Activated B cell treated with CpG ODN at 0.5 μM for 24 hours (primary cell): ENCODE measurements around the gene TNK1. TPM values are rescaled to one million over a fixed set of nuclear protein-coding genes. Genes with fewer than 3 reads are reported as not detected.

Experiments used
- ATAC-seq: fragments of 200-7000 bp; cut with Tn5 transposase; one replicate; pipeline ENCODE4 v1.10.0; 2021; ENCODE audit warnings: low read depth, mild to moderate bottlenecking, moderate library complexity
- CTCF ChIA-PET: fragments of 350-600 bp; sonication (Branson Sonifier 250); formaldehyde crosslinking; loops from one replicate; lab custom pipeline; 2021; ENCODE audit warnings: antibody characterized with exemption; lab: Charles Lee
- POLR2A ChIA-PET: fragments of 350-600 bp; sonication (Branson Sonifier 250); formaldehyde crosslinking; loops from one replicate; lab custom pipeline; 2021; ENCODE audit warnings: antibody characterized with exemption; lab: Charles Lee
- DNase-seq: peaks from one replicate; pipeline ENCODE4 v3.0.0; 2022
- H3K27ac Mint-ChIP-seq: one replicate; pipeline ENCODE4 v1.8.0; 2020; ENCODE audit warnings: mixed read lengths
- H3K27me3 Mint-ChIP-seq: one replicate; pipeline ENCODE4 v1.8.0; 2021; ENCODE audit warnings: mixed read lengths
- H3K36me3 Mint-ChIP-seq: one replicate; pipeline ENCODE4 v1.8.0; 2021; ENCODE audit warnings: low read depth, mixed read lengths
- H3K4me1 Mint-ChIP-seq: one replicate; pipeline ENCODE4 v1.8.0; 2021; ENCODE audit warnings: mixed read lengths
- H3K4me3 Mint-ChIP-seq: one replicate; pipeline ENCODE4 v1.8.0; 2020; ENCODE audit warnings: mild to moderate bottlenecking, mixed read lengths
- H3K9me3 Mint-ChIP-seq: one replicate; pipeline ENCODE4 v1.8.0; 2020; ENCODE audit warnings: mixed read lengths
- intact Hi-C: fragments of 100-400 bp; cut with micrococcal nuclease; formaldehyde crosslinking; loops from one replicate; pipeline ENCODE4 v1.15.1; 2024
- total RNA-seq: library from RNA; stranded (reverse); gene quantifications from 2 replicates; pipeline ENCODE4 v1.2.3, GENCODE V29; 2022
- TF ChIP-seq, protein P1 (sequence below): fragments of 200-600 bp; IDR thresholded peaks from one replicate; pipeline ENCODE4 v1.8.0; 2022; ENCODE audit warnings: antibody characterized with exemption, mild to moderate bottlenecking

TNK1 gene
- total RNA-seq, 1 donor from 2014 or later, result 5.8 TPM

DNA sequence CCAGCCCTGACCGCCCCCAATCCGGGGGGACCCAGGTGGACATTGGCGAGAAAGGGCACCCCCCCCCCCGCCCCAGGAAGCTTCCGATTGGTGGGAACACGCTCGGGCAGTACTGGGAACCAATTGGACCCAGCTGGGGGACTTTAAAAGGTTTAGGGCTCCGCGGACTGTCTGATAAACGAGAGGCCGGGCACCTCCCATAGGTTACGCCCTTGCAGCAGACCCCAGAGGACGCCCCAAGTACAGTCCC is 22.8 kb downstream of the TNK1 start:
- ChIA-PET CTCF (interaction anchor here (1.0 to 1.6 kb wide), 3 partner anchors 32 to 48 kb away, joined by 3 to 9 read pairs (median 3); partner anchors contain the start of gene TMEM102), POLR2A (interaction anchor here (0.5 to 2.9 kb wide), 33 partner anchors 8 to 770 kb away, joined by 3 to 40 read pairs (median 5); partner anchors contain the start of genes ACAP1, FXR2, GPS2 and MPDU1)
- Mint-ChIP-seq H3K9me3 (no peaks in the 10 kb centered on the region), H3K4me1 (peaks cover 16% of the 10 kb centered on the region), H3K27ac (peak overlapping the region; percentile 94), H3K36me3 (peaks cover 10% of the 10 kb centered on the region), H3K4me3 (peak overlapping the region; percentile 97), H3K27me3 (peaks cover 9% of the 10 kb centered on the region)
- ATAC-seq (no peak), DNase-seq (no peak)
- TF ChIP-seq, protein P1, sequence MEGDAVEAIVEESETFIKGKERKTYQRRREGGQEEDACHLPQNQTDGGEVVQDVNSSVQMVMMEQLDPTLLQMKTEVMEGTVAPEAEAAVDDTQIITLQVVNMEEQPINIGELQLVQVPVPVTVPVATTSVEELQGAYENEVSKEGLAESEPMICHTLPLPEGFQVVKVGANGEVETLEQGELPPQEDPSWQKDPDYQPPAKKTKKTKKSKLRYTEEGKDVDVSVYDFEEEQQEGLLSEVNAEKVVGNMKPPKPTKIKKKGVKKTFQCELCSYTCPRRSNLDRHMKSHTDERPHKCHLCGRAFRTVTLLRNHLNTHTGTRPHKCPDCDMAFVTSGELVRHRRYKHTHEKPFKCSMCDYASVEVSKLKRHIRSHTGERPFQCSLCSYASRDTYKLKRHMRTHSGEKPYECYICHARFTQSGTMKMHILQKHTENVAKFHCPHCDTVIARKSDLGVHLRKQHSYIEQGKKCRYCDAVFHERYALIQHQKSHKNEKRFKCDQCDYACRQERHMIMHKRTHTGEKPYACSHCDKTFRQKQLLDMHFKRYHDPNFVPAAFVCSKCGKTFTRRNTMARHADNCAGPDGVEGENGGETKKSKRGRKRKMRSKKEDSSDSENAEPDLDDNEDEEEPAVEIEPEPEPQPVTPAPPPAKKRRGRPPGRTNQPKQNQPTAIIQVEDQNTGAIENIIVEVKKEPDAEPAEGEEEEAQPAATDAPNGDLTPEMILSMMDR, result no peak
- intact Hi-C loops, result no loop called here

DNA sequence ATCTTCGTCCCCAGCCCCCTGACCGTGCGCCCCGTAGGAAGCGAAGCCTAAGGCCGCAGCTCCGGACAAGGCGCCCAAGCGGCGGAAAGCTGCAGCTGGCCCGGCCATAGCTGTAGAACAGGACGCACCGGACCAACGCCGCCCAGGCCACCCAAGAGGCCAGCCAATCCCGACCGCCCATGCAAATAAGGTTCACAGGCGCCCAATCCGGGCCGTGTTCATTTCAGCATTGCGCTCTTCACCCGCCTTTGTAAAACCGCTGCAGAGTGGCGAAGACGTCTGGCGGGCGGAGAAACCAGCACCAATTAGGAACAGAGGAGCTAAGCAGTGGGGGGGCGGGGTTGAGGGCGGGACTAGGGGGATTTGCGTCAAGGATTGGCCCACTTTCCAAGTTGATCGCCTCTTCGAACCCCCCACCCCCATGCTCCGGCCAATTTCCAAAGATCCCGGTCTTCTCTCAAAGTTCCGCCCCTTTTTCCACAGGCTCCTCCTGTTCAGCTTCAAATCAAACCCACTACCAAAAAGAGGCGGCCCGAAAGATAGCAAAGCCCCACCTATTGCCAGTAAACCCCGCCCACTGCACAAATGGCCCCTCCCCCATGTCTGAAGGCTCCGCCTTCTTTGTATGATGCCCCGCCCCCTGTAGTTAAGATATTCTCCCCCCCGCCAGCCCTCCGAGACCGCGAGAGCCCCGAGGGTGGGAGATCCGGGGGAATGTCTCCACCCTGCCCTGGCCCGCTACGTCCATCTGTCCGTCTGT is 23.3 kb downstream of the TNK1 start, which contains the start of gene TMEM256:
Gene TMEM256 (minus strand): TSS at position 121 of the 760 bp plus-strand sequence. CDS start 13 bp downstream, at position 108.
- H3K36me3 Mint-ChIP-seq, result peaks cover 10% of the 10 kb centered on the region
- CTCF ChIA-PET, result interaction anchor here (1.0 to 1.6 kb wide), 4 partner anchors 10 to 48 kb away, joined by 3 to 9 read pairs (median 3); partner anchors contain the start of genes PLSCR3 and TMEM102
- H3K27ac Mint-ChIP-seq, result peak within 1 kb of the TSS; percentile 94
- ATAC-seq (peak; percentile 89), DNase-seq (peak; percentile 82)
- no peaks in the 10 kb centered on the region for H3K9me3 Mint-ChIP-seq
- peaks cover 16% of the 10 kb centered on the region for H3K4me1 Mint-ChIP-seq
- TF ChIP-seq, protein P1, result no peak
- POLR2A ChIA-PET, result interaction anchor here (0.5 to 2.9 kb wide), 37 partner anchors 8 to 769 kb away, joined by 3 to 40 read pairs (median 5); partner anchors contain the start of genes ACAP1, FGF11, FXR2 and GPS2
- intact Hi-C loops, result loop anchor here (1.0 kb wide), 7 partner anchors 10 to 97 kb away; partner anchors contain the start of genes EIF5A, KCTD11, PLSCR3 and POLR2A
- H3K27me3 Mint-ChIP-seq, result peaks cover 12% of the 10 kb centered on the region
- H3K4me3 Mint-ChIP-seq, result peak within 1 kb of the TSS; percentile 97

GRCh38 chr17:7404737-7405349 is 24.0 kb downstream of the TNK1 start:
- POLR2A ChIA-PET, result interaction anchor here (0.6 to 2.9 kb wide), 31 partner anchors 9 to 768 kb away, joined by 3 to 40 read pairs (median 5); partner anchors contain the start of genes ACAP1, FGF11, FXR2 and MPDU1
- Mint-ChIP-seq H3K4me1 (peaks cover 16% of the 10 kb centered on the region), H3K9me3 (no peaks in the 10 kb centered on the region), H3K4me3 (peak overlapping the region; percentile 97), H3K27ac (peak overlapping the region; percentile 94), H3K36me3 (peaks cover 8% of the 10 kb centered on the region), H3K27me3 (peaks cover 16% of the 10 kb centered on the region)
- ATAC-seq (peak; percentile 26), DNase-seq (no peak)
- TF ChIP-seq, protein P1, result no peak
- CTCF ChIA-PET, result interaction anchor here (1.0 to 1.6 kb wide), 4 partner anchors 11 to 49 kb away, joined by 3 to 9 read pairs (median 3); partner anchors contain the start of genes PLSCR3 and TMEM102
- intact Hi-C loops, result loop anchor here (1.0 kb wide), 7 partner anchors 11 to 98 kb away; partner anchors contain the start of genes EIF5A, KCTD11, PLSCR3 and POLR2A

- peaks cover 8% of the 10 kb centered on the region for H3K36me3 Mint-ChIP-seq
- H3K4me3 Mint-ChIP-seq, result peak overlapping the region; percentile 81
- intact Hi-C loops, result no loop called here
- DNase-seq (no peak), ATAC-seq (no peak)
- H3K27me3 Mint-ChIP-seq, result peaks cover 18% of the 10 kb centered on the region
- H3K27ac Mint-ChIP-seq, result peak overlapping the region; percentile 42
- TF ChIP-seq, protein P1, result no peak
- H3K4me1 Mint-ChIP-seq, result peaks cover 16% of the 10 kb centered on the region
- no peaks in the 10 kb centered on the region for H3K9me3 Mint-ChIP-seq
- ChIA-PET POLR2A (interaction anchor here (1.4 to 2.9 kb wide), 3 partner anchors 10 to 30 kb away, joined by 5 to 29 read pairs (median 5); partner anchors contain the start of genes PLSCR3 and TMEM102), CTCF (no interaction called here)
Measured at GRCh38 chr17:7405350-7406234, 24.7 kb downstream of the TNK1 start.
